Measurements from ENCODE around the gene ACSL3.
"Not testable (repeated sequence)": the region's sequence is repeated elsewhere in the genome, so short reads cannot be mapped to it uniquely, and the experiment has no call there.

Gene ACSL3

GRCh38 chr2:222860740-222861410 lies at the start of gene ACSL3:
Gene ACSL3, plus strand, starts transcription at chr2:222861036. Its CDS starts 47,737 bp downstream, at chr2:222908773.
- DNase-seq, result peak; percentile 91

- no peak for DNase-seq
Observed at GRCh38 chr2:222811828-222812227, 49.0 kb upstream of the ACSL3 start.

- no peak for DNase-seq
Observed at GRCh38 chr2:222813177-222813843, 47.5 kb upstream of the ACSL3 start.

GRCh38 chr2:222819722-222820333 lies 41.0 kb upstream of the ACSL3 start:
- DNase-seq, result no peak

DNA sequence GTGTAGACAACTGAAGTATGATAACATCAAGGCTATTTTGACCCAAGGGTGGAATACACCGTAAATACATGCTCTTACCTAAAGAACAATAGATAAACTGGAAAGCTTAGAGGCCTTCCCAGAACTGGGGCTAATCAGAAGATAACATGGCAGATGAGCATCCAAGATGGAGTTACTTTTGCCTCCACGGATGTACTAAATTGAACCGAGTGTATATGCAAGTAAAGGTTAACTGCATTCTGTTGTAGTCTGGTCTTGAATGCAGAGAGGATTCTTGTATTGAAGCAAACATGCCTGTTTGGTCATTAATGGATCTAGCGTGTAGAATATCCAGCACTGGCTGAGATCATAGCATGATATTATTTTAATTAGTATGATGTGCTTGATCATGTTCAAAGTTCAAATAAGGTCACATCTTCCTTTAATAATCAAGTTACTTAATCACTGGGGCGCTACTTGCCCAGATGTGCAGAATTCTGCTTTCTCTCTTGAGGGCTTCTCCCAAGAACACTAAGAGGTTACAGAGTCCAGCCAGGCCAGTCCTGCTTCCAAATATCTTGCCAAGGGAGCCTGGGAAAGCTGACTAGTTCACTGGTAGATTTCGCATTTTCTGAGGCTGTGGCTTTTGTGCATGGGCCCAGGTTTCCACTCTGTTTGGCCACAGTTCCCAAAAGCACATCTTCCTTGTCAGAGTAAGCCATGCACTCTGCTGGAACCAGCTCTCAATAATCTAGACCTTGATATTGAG lies 37.5 kb upstream of the ACSL3 start:
- no peak for DNase-seq

DNA sequence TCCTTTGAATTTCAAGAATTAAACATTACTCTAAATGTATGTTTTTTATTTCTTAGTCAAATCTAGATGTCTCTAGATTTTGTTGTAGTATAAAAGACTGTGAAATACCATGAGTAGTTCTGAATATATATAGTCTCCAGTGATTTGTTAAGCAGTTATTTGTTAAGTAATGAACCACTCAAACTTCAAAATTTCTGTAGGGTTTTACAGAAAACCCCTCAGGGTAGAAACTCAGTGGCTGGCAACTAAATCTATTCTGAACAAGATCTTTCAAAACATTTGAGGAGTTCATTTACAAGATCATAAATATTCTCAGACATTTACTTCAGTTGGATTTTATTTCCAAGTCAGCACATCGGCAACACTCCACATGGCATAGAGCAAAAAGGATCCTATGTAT lies 35.8 kb upstream of the ACSL3 start:
- no peak for DNase-seq

DNA sequence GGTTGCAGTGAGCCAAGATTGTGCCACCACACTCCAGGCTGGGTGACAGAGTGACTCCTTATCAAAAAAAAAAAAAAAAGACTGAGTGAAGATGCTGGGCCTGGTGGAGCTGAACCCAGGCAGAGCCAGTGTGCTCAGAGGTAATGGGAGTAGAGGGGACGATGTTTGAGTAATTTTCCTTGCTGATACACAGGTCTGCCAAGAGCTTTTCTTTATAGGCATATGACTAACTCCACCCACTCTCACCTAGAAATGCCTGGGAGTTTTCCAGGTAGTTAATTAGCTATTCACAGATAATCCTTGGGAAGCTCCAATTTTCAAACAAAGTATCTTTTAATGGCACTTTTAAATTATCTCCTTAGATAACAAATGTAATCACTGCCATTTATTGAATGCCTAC lies 33.4 kb upstream of the ACSL3 start:
- DNase-seq, result no peak

- DNase-seq, result no peak
Observed at GRCh38 chr2:222828572-222828971, 32.3 kb upstream of the ACSL3 start.

DNA sequence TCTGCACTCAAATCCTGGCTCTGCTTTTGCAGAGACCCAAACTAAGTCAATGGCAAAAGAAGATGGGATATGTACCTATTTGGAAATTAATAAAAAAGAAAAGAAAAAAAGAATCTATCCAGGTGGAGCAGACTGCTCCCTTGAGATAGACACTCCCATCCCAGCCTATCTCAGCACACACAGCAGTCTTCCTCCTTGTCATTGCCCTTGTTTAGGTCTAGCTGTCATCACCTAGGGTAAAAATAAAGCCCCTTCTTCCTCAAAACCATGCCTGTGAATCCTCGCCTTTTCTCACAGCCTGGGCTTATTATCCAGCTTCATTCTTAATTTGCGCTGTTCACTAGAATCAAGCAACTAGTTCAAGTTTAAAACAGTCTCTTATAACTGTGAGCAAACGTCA lies 30.7 kb upstream of the ACSL3 start:
- no peak for DNase-seq

- DNase-seq, result no peak
Observed at GRCh38 chr2:222833410-222833809, 27.4 kb upstream of the ACSL3 start.

- no peak for DNase-seq
Observed at GRCh38 chr2:222835143-222835822, 25.6 kb upstream of the ACSL3 start.

GRCh38 chr2:222835823-222836151 lies 25.0 kb upstream of the ACSL3 start:
- DNase-seq, result no peak

- no peak for DNase-seq
Observed at GRCh38 chr2:222837643-222838056, 23.2 kb upstream of the ACSL3 start.

DNA sequence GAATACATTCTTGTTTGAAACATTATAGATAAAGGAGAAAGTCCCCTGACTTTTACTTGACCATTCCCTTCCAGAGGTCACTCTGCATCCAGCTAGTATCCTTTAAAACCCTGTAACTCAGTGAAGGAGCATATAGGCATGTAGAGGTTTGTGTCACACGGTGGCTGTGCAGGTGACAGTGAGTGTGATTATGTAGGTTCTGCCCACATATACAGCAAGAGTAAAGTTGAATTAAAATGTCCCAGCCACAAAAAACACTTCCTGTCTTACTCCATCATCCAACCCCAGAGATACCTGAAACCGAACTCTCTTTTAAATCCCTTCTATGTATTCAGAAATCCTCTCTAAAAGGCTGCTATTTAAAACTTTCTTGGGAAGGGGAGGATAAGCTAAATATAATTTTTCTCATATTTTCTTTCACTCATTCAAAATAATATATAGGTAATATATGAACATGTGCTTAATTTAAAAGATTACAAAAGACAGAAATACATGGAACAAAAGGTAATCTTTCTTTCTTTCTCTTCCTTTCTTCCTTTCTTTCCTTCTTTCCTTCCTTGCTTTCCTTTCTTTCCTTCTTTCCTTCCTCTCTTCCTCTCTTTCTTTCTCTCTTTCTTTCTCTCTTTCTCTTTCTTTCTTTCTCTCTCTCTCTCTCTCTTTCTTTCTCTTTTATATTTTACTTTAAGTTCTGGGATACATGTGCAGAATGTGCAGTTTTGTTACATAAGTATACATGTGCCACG lies 20.6 kb upstream of the ACSL3 start:
- DNase-seq, result no peak

DNA sequence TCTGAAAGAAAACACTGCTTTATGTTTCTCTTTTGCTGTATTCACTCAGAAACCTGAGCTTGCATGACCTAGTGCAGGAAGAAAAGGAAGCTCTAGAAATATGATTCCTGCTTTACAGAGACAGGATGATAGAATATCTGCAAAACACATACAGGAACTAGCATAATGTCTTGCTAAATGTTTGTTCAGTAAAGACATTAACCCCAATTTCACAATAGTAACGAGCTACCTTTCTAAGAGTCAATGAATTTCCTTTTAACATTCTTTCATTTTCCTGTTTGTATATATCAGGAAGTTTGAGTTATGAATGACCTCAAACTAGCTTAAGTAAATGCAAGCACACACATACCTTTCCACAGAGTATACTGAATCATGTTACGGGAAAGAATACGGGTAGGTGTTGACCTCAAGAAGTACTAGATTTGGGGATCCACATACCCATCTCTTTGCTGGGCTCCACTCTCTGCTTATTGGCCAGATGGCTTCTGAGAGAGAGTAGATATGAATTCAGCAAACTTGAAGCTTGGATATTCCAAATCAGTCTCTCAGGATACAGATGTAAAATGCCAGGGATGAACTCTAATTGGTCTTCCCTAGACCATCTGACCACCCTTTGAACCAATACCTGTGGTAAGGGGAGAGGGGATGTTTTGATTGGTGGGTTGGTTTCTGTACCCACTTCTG lies 18.2 kb upstream of the ACSL3 start:
- DNase-seq, result no peak

GRCh38 chr2:222844323-222844722 lies 16.5 kb upstream of the ACSL3 start:
- DNase-seq, result no peak

- not testable (repeated sequence) for DNase-seq
Observed at GRCh38 chr2:222845314-222845713, 15.5 kb upstream of the ACSL3 start.

GRCh38 chr2:222846003-222846402 lies 14.8 kb upstream of the ACSL3 start:
- DNase-seq, result no peak

DNA sequence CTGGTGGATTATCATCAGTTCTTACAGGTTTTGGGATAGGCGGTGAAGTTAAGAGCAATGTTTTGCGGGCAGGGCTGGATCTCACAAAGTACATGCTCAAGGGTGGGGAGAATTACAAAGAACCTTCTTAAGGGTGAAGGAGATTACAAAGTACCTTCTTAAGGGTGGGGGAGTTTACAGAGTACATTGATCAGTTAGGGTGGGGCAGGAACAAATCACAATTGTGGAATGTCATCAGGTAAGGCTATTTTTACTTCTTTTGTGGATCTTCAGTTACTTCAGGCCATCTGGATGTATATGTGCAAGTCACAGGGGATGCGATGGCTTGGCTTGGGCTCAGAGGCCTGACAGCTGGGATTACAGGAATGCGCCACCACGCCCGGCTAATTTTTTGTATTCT lies 12.8 kb upstream of the ACSL3 start:
- DNase-seq, result not testable (repeated sequence)

- DNase-seq, result no peak
Observed at GRCh38 chr2:222848862-222849261, 12.0 kb upstream of the ACSL3 start.

DNA sequence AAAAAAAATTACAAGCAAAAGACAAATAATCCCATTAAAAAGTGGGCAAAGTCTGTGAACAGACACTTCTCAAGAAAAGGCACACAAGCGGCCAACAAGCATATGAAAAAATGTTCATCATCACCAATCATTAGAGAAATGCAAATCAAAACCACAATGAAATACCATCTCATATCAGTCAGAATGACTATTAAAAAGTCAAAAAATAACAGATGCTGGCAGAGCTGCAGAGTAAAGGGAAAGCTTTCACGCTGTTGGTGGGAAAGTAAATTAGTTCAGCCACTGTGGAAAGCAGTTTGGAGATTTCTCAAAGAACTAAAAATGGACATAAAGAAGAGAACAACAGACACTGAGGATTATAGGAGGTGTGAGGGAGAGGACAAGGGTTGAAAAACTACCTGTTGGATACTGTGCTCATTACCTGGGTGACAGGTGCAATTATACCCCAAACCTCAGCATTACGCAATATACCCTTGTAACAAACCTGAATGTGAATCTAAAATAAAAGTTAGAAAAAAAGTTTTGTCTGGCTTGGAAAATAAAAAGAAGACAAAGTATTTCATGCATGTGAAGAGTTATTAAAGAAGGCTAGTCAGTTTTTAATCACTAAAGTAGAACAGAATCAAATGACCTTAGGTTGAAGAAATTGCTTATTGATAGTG lies 8.7 kb upstream of the ACSL3 start:
- no peak for DNase-seq

All from NCI-H1092 (cell line).